ENCODE measurements around the gene GOPC. TPM values are rescaled to one million over a fixed set of nuclear protein-coding genes. Genes with fewer than 3 reads are reported as not detected.

The GOPC gene
- total and polyA plus RNA-seq, 2 of the 13 experiments (the other 11 are each of a cell fraction or from before 2014, with no cell fraction given) = 20.9 to 41.5 TPM

DNA sequence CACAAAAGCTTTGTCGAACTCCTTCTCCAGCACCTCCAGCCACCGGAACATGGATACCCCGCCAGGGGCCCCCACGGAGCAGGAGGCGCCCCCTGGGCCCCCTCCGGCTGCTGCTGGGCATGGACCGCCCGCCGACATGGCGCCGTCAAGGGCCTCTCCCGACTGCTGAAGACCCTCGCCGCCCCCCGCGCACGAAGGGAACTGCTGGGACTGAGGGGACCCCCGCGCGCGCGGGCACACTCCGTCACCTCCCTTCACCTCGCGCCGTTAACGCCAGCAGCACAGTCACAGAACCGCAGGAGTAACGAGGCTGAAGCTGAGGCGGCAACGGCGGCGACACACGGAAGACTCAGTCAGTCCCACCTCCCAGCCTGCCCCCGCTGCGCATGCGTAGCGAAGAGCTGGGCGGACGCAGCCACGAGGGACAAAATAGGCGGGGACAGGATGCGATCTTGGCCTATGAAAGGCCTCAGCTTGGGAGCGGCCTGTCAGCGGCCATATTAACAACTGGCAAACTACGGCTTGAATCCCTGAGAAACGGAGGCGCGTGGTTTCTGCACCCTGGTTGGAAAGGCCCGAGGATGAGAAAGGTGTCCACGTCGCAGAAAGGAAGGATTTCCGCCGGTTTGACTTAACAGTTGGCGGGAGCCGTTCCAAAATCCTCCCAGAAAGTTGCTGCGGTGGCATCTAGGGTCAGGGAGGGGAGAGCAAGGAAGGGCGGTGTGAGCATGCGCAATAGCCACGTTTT is at the start of gene GOPC (continued):
- TF ChIP-seq LBX2 (CRISPR knock-in tag; IDR thresholded peaks at IDR 0.05; ENCODE audit: borderline replicate concordance) = peak; percentile 86
- TF ChIP-seq SRSF9 (IDR thresholded peaks at IDR 0.05; ENCODE audit: borderline replicate concordance, insufficient read depth, low read depth, low read length, poor library complexity, severe bottlenecking) = no peak
- TF ChIP-seq ZNF746 (CRISPR knock-in tag; IDR thresholded peaks at IDR 0.05) = peak; percentile 96
- no peak for TF ChIP-seq ADNP (CRISPR knock-in tag; IDR thresholded peaks at IDR 0.05)
- TF ChIP-seq NFE2 (CRISPR knock-in tag; IDR thresholded peaks at IDR 0.05) = no peak
- peak; percentile 95 for TF ChIP-seq DMAP1 (CRISPR knock-in tag; IDR thresholded peaks at IDR 0.05)
- peak; percentile 97 for TF ChIP-seq SMAD1 (CRISPR knock-in tag; IDR thresholded peaks at IDR 0.05; ENCODE audit: borderline replicate concordance, low read depth)
- no peak for TF ChIP-seq HNRNPH1 (optimal IDR thresholded peaks at IDR 0.05; ENCODE audit: low read depth, low read length)
- peak; percentile 74; the same call in 1 of the 2 replicates for TF ChIP-seq ZNF512 (CRISPR knock-in tag; IDR thresholded peaks at IDR 0.05)
- peak; percentile 84 for TF ChIP-seq CBX1 (IDR thresholded peaks at IDR 0.05; ENCODE audit: low read depth)
- TF ChIP-seq ZNF337 (CRISPR knock-in tag; IDR thresholded peaks at IDR 0.05; ENCODE audit: borderline replicate concordance, low read depth) = peak; percentile 91; the same call in 1 of the 2 replicates
- peak; percentile 96 for TF ChIP-seq ZNF318 (CRISPR knock-in tag; IDR thresholded peaks at IDR 0.05)
- TF ChIP-seq, protein P1, sequence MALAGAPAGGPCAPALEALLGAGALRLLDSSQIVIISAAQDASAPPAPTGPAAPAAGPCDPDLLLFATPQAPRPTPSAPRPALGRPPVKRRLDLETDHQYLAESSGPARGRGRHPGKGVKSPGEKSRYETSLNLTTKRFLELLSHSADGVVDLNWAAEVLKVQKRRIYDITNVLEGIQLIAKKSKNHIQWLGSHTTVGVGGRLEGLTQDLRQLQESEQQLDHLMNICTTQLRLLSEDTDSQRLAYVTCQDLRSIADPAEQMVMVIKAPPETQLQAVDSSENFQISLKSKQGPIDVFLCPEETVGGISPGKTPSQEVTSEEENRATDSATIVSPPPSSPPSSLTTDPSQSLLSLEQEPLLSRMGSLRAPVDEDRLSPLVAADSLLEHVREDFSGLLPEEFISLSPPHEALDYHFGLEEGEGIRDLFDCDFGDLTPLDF (CRISPR knock-in tag; IDR thresholded peaks at IDR 0.05) = peak; percentile 94
- TF ChIP-seq ZNF589 (CRISPR knock-in tag; conservative IDR thresholded peaks at IDR 0.05) = peak; percentile 96
- TF ChIP-seq KAT8 (CRISPR knock-in tag; IDR thresholded peaks at IDR 0.05) = peak; percentile 96
- TF ChIP-seq ZNF790 (CRISPR knock-in tag; IDR thresholded peaks at IDR 0.05; ENCODE audit: borderline replicate concordance) = peak; percentile 93; the same call in 1 of the 2 replicates
- TF ChIP-seq ZFY (CRISPR knock-in tag; IDR thresholded peaks at IDR 0.05) = peak; percentile 100
- no peak for TF ChIP-seq RORA (CRISPR knock-in tag; IDR thresholded peaks at IDR 0.05)
